HG02763 (cell line): ENCODE measurements around the gene TNFRSF11A.

Source experiments
- ATAC-seq: cut with Tn5 transposase; IDR thresholded peaks from one replicate; pipeline ENCODE4 v1.9.1; 2021; ENCODE audit warnings: mild to moderate bottlenecking, moderate library complexity; ENCODE audit not compliant: unreplicated experiment

Gene TNFRSF11A

GRCh38 chr18:62377131-62377807 is 52.2 kb downstream of the TNFRSF11A start:
- no peak for ATAC-seq

GRCh38 chr18:62379051-62379450 is 53.9 kb downstream of the TNFRSF11A start:
- ATAC-seq: no peak

- no peak for ATAC-seq
Measured at GRCh38 chr18:62381373-62381772, 56.3 kb downstream of the TNFRSF11A start.

GRCh38 chr18:62384068-62384467 is 59.0 kb downstream of the TNFRSF11A start:
- no peak for ATAC-seq

GRCh38 chr18:62384610-62385097 is 59.5 kb downstream of the TNFRSF11A start:
- ATAC-seq: no peak

GRCh38 chr18:62386091-62386490 is 61.0 kb downstream of the TNFRSF11A start:
- no peak for ATAC-seq

GRCh38 chr18:62386601-62387000 is 61.5 kb downstream of the TNFRSF11A start:
- no peak for ATAC-seq

GRCh38 chr18:62387257-62387656 is 62.1 kb downstream of the TNFRSF11A start:
- no peak for ATAC-seq

GRCh38 chr18:62388855-62389760 is 64.0 kb downstream of the TNFRSF11A start:
- ATAC-seq: no peak

- no peak for ATAC-seq
Measured at GRCh38 chr18:62389761-62390481, 64.8 kb downstream of the TNFRSF11A start.

GRCh38 chr18:62394006-62394763 is 69.1 kb downstream of the TNFRSF11A start:
- ATAC-seq: no peak

- no peak for ATAC-seq
Measured at GRCh38 chr18:62396381-62396780, 71.3 kb downstream of the TNFRSF11A start.

GRCh38 chr18:62396967-62397366 is 71.9 kb downstream of the TNFRSF11A start:
- no peak for ATAC-seq

- ATAC-seq: no peak
Measured at GRCh38 chr18:62398291-62398690, 73.2 kb downstream of the TNFRSF11A start.

GRCh38 chr18:62399276-62399675 is 74.2 kb downstream of the TNFRSF11A start:
- no peak for ATAC-seq

GRCh38 chr18:62399781-62400308 is 74.7 kb downstream of the TNFRSF11A start:
- no peak for ATAC-seq

GRCh38 chr18:62400916-62401315 is 75.8 kb downstream of the TNFRSF11A start:
- ATAC-seq: no peak

GRCh38 chr18:62402342-62402948 is 77.3 kb downstream of the TNFRSF11A start:
- ATAC-seq: no peak

- no peak for ATAC-seq
Measured at GRCh38 chr18:62403120-62403519, 78.0 kb downstream of the TNFRSF11A start.

- no peak for ATAC-seq
Measured at GRCh38 chr18:62404881-62405280, 79.8 kb downstream of the TNFRSF11A start.
